PC-9 (cell line): ENCODE measurements around the gene MCUR1.

ENCODE experiments used
- EZH2 ChIP-seq: fragments of 200-600 bp; sonication (generic); IDR thresholded peaks from 2 replicates; pipeline ENCODE4 v1.8.0; 2017; ENCODE audit warnings: antibody characterized with exemption, low read depth
- TF ChIP-seq, protein P1 (sequence below): fragments of 200-600 bp; sonication (generic); conservative IDR thresholded peaks from 2 replicates; pipeline ENCODE4 v1.6.1; 2017; ENCODE audit warnings: mixed run types, antibody characterized with exemption, mild to moderate bottlenecking, moderate library complexity

DNA sequence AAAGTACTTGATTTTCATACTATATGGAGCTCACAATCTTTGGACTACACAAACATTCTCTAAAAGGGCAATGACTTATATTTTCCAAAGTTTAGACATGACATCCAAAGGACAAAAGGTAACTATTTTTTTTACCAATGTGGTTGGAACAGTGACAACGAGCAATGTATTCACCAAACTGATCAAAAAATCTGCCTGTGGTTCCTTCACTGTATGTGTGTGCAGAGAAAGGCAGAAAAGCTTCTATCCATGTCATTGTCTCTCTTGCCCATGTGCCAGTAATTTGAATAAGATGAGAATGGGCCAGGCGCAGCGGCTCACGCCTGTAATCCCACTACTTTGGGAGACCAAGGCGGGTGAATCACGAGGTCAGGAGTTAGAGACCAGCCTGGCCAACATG, 25.5 kb downstream of the MCUR1 start:
- TF ChIP-seq, protein P1, sequence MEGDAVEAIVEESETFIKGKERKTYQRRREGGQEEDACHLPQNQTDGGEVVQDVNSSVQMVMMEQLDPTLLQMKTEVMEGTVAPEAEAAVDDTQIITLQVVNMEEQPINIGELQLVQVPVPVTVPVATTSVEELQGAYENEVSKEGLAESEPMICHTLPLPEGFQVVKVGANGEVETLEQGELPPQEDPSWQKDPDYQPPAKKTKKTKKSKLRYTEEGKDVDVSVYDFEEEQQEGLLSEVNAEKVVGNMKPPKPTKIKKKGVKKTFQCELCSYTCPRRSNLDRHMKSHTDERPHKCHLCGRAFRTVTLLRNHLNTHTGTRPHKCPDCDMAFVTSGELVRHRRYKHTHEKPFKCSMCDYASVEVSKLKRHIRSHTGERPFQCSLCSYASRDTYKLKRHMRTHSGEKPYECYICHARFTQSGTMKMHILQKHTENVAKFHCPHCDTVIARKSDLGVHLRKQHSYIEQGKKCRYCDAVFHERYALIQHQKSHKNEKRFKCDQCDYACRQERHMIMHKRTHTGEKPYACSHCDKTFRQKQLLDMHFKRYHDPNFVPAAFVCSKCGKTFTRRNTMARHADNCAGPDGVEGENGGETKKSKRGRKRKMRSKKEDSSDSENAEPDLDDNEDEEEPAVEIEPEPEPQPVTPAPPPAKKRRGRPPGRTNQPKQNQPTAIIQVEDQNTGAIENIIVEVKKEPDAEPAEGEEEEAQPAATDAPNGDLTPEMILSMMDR = no peak
- no peak for TF ChIP-seq EZH2
